NCI-H1436 (cell line): Measurements from ENCODE around the gene ZFP92.
"Not testable (repeated sequence)": the region's sequence is repeated elsewhere in the genome, so short reads cannot be mapped to it uniquely, and the experiment has no call there.

Experiments used
- DNase-seq: peaks from one replicate; lab custom pipeline; 2025; lab: John Stamatoyannopoulos, UW

ZFP92 gene

GRCh38 chrX:153411255-153411987 is at the start of gene ZFP92:
Gene ZFP92, plus strand, starts transcription at chrX:153411472. Its CDS starts 6,851 bp downstream, at chrX:153418323.
- DNase-seq = no peak

GRCh38 chrX:153361781-153362397 is 49.4 kb upstream of the ZFP92 start:
- no peak for DNase-seq

- no peak for DNase-seq
These were observed 45.6 kb upstream of the ZFP92 start for GRCh38 chrX:153365670-153366069.

- DNase-seq = no peak
These were observed 45.2 kb upstream of the ZFP92 start for GRCh38 chrX:153366119-153366518.

GRCh38 chrX:153366878-153367538 is 44.3 kb upstream of the ZFP92 start:
- no peak for DNase-seq

GRCh38 chrX:153370293-153371055 is 40.8 kb upstream of the ZFP92 start:
- no peak for DNase-seq

- no peak for DNase-seq
These were observed 40.0 kb upstream of the ZFP92 start for GRCh38 chrX:153371256-153371655.

GRCh38 chrX:153372949-153373348 is 38.3 kb upstream of the ZFP92 start:
- no peak for DNase-seq

GRCh38 chrX:153374426-153374825 is 36.8 kb upstream of the ZFP92 start:
- DNase-seq = no peak

- no peak for DNase-seq
These were observed 35.7 kb upstream of the ZFP92 start for GRCh38 chrX:153375571-153375970.

- no peak for DNase-seq
These were observed 33.5 kb upstream of the ZFP92 start for GRCh38 chrX:153377727-153378126.

- DNase-seq = no peak
These were observed 32.7 kb upstream of the ZFP92 start for GRCh38 chrX:153378607-153379006.

GRCh38 chrX:153379508-153379907 is 31.8 kb upstream of the ZFP92 start:
- DNase-seq = no peak

- DNase-seq = peak; percentile 16
These were observed 31.2 kb upstream of the ZFP92 start for GRCh38 chrX:153379971-153380581.

- DNase-seq = no peak
These were observed 30.6 kb upstream of the ZFP92 start for GRCh38 chrX:153380691-153381090.

- DNase-seq = peak; percentile 84
These were observed 29.4 kb upstream of the ZFP92 start for GRCh38 chrX:153381684-153382532.

- DNase-seq = no peak
These were observed 28.4 kb upstream of the ZFP92 start for GRCh38 chrX:153382563-153383482.

- DNase-seq = no peak
These were observed 26.9 kb upstream of the ZFP92 start for GRCh38 chrX:153384390-153384789.

- DNase-seq = not testable (repeated sequence)
These were observed 26.3 kb upstream of the ZFP92 start for GRCh38 chrX:153384973-153385372.

- no peak for DNase-seq
These were observed 25.2 kb upstream of the ZFP92 start for GRCh38 chrX:153386097-153386496.
